ENCODE measurements around the gene EVA1A.

DNA sequence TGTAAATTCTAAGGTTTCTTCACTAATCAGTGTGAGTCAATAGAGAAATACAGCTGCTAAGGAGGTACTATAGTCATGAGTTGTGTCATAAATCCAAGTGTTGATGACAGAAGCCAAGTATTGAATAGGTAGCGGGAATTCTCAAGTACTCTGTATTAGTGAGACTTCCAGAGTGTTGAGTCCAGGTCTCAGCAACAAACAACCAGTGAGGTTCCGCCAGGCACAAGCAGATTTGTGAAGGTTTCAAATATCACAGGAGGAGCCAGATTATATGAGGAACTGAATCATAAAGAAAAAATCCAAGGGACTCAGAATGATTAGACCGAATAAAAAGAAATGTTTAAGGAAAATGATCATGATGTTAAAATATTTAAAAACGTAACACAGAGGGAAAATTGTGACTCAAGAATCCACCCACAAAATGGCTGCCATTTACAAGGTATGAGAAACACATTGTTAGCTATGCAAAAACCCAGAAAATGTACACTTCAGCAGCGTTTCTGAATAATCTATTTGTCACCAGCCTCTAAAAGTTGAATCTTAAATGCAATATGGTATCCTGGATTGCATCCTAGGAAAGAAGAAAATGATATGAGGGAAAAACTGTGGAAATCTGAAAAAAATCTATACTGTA is 27.3 kb upstream of the EVA1A start:
- TF ChIP-seq GLIS2 (tag by site-specific recombination; IDR thresholded peaks at IDR 0.05) (no peak), ZNF324 (tag by site-specific recombination; IDR thresholded peaks at IDR 0.05) (no peak), CTCF (tag by site-specific recombination; IDR thresholded peaks at IDR 0.05) (no peak), OVOL3 (tag by site-specific recombination; IDR thresholded peaks at IDR 0.05) (no peak), ZNF174 (tag by site-specific recombination; IDR thresholded peaks at IDR 0.05) (no peak), ZNF211 (tag by site-specific recombination; IDR thresholded peaks at IDR 0.05; ENCODE audit: low read depth) (no peak), SALL2 (tag by site-specific recombination; IDR thresholded peaks at IDR 0.05; ENCODE audit: borderline replicate concordance) (no peak), ZBTB17 (tag by site-specific recombination; IDR thresholded peaks at IDR 0.05) (no peak), YY2 (tag by site-specific recombination; IDR thresholded peaks at IDR 0.05) (no peak)
- TF ChIP-seq, protein P1, sequence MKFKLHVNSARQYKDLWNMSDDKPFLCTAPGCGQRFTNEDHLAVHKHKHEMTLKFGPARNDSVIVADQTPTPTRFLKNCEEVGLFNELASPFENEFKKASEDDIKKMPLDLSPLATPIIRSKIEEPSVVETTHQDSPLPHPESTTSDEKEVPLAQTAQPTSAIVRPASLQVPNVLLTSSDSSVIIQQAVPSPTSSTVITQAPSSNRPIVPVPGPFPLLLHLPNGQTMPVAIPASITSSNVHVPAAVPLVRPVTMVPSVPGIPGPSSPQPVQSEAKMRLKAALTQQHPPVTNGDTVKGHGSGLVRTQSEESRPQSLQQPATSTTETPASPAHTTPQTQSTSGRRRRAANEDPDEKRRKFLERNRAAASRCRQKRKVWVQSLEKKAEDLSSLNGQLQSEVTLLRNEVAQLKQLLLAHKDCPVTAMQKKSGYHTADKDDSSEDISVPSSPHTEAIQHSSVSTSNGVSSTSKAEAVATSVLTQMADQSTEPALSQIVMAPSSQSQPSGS (tag by site-specific recombination; IDR thresholded peaks at IDR 0.05; ENCODE audit: low read depth), result no peak
- TF ChIP-seq, protein P2, sequence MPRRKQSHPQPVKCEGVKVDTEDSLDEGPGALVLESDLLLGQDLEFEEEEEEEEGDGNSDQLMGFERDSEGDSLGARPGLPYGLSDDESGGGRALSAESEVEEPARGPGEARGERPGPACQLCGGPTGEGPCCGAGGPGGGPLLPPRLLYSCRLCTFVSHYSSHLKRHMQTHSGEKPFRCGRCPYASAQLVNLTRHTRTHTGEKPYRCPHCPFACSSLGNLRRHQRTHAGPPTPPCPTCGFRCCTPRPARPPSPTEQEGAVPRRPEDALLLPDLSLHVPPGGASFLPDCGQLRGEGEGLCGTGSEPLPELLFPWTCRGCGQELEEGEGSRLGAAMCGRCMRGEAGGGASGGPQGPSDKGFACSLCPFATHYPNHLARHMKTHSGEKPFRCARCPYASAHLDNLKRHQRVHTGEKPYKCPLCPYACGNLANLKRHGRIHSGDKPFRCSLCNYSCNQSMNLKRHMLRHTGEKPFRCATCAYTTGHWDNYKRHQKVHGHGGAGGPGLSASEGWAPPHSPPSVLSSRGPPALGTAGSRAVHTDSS (tag by site-specific recombination; IDR thresholded peaks at IDR 0.05), result no peak
